ENCODE measurements around the gene BRF1.

BRF1 gene

GRCh38 chr14:105346876-105347586, 46.2 kb upstream of the BRF1 start:
- H3K4me3 ChIP-seq (ENCODE audit: control insufficient read depth, low read depth, low read length): no peak overlapping the region
- TF ChIP-seq CTCF (conservative IDR thresholded peaks at IDR 0.05; ENCODE audit: control insufficient read depth, insufficient read depth, low read depth, low read length): no peak
- DNase-seq (ENCODE audit: low read depth): no peak

- H3K4me3 ChIP-seq (ENCODE audit: control insufficient read depth, low read depth, low read length): no peak overlapping the region
- TF ChIP-seq CTCF (conservative IDR thresholded peaks at IDR 0.05; ENCODE audit: control insufficient read depth, insufficient read depth, low read depth, low read length): no peak
- DNase-seq (ENCODE audit: low read depth): no peak
Observed at GRCh38 chr14:105346200-105346533, 45.4 kb upstream of the BRF1 start.

DNA sequence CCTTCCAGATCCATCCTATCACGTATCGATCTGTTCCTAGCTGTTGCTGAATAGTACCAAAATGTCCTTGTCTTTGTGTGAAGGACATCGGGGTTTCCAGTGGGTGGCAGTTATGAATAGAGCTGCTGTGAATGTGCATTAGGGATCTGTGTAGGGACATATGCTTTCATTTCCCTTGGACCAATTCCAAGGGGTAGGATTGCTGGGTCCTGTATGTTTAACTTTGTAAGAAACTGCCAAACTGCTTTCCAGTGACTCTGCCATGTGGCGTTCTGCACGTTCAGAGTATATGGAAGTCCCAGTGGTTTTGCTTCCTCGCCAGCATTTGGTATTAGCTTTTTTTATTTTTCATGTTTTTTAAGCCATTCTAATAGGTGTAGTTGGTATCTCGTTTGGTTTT, 42.4 kb upstream of the BRF1 start:
- TF ChIP-seq CTCF (conservative IDR thresholded peaks at IDR 0.05; ENCODE audit: control insufficient read depth, insufficient read depth, low read depth, low read length): no peak
- DNase-seq (ENCODE audit: low read depth): no peak
- H3K4me3 ChIP-seq (ENCODE audit: control insufficient read depth, low read depth, low read length): no peak overlapping the region

DNA sequence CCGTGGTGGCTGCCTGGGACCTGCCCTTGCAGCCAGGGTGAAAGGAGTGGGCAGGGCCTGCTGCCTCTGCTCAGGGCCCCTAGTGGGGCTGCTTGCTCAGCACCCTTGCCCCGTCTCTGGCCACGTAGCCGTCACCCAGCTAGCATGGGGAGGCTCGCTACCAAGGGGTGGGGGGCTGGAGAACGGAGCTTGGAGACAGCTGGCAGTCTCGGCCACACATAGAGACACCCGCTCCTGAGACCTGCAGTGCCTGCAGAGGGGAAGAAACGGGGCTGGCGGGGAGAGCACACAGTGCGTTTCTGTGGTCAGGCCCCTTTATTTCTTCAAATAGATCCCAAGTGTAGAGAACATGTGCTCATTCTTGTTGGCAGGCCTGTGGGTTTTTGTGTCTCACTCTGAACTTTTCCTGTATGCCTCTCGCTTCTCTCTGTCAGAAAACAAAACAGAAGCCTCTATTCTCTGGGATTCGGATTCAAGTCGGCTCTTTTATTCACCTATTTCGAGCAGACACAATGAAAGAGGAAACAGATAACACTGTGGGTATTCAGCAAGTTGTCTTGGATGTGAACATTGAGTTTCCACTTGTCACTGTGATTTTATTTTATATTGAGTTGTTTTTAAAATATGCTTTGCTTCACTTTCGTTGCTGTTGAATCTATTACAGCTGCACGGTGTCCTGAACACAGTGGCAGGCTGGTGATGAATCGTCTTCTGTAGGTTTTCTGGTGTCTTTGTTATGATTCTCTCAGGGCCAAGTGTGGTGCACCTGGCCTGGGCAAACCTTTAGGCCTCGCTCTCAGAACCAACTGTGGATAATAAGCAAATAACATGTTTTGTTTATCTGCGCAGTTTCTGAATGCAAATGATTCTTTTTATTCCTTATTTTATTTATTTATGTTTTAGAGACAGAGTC, 40.3 kb upstream of the BRF1 start:
- no peak for DNase-seq (ENCODE audit: low read depth)
- TF ChIP-seq CTCF (conservative IDR thresholded peaks at IDR 0.05; ENCODE audit: control insufficient read depth, insufficient read depth, low read depth, low read length): no peak
- no peak overlapping the region for H3K4me3 ChIP-seq (ENCODE audit: control insufficient read depth, low read depth, low read length)

DNA sequence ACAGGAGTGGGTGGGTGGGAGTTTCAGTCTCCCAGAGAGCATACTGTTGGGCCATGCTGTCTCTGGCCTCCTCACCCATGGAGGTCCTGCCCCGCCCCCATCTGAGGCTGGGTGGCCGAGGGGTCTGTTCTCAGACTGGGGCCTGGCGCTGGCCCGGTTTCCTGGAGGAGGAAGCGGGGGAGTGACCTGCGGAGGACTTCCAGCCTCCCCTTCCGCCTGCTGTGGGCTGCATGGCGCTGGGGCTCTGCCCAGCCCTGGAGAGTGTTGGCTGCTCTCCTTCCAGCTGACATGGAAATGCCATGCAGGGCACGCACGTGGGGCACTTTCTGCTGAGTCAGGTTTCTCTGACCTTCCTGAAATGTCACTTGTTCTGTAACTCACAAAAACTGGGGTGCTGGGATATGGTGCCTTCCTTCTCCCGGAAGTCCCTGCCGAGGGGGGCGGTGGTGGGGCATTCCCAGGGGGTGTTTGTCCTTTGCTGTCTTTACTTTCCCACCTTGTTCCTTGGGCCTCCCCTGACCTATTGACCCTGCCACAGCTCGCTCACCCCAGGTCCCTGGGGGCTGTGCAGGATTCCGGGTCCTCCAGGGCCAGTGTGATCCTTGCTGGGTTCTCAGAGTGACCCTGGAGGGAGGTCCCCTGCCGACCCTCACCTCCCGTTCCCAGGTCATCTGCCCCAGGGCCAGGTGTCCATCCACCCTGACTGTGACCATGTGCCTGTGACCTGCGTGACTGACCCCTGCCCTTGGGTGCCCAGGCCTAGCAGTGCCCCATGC, 37.4 kb upstream of the BRF1 start:
- no peak overlapping the region for H3K4me3 ChIP-seq (ENCODE audit: control insufficient read depth, low read depth, low read length)
- no peak for TF ChIP-seq CTCF (conservative IDR thresholded peaks at IDR 0.05; ENCODE audit: control insufficient read depth, insufficient read depth, low read depth, low read length)
- no peak for DNase-seq (ENCODE audit: low read depth)

DNA sequence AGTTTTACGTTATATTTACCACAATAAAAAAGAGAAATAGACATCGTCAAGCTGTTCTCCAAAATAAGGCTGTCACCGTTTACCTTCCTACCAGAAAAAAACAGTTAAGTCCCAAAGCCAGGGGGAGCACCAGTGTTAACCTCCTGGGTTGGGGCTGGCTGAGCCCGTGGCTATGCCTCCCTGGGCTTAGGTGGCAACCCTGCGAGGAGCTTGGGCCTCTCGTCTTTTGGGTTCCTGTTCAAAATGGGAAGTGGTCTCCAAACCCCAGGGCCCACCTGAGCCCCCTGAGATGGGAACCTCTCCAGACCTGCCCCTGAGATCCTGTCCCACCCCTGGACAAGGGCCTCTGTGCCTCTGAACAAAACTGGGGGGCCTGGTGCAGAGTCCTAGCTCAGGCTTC, 36.6 kb upstream of the BRF1 start:
- H3K4me3 ChIP-seq (ENCODE audit: control insufficient read depth, low read depth, low read length): no peak overlapping the region
- DNase-seq (ENCODE audit: low read depth): no peak
- TF ChIP-seq CTCF (conservative IDR thresholded peaks at IDR 0.05; ENCODE audit: control insufficient read depth, insufficient read depth, low read depth, low read length): no peak

All from fibroblast of mammary gland (primary cell).